HG02973 (cell line): ENCODE results near the gene ZNF211.

ENCODE experiments used
- ATAC-seq: cut with Tn5 transposase; IDR thresholded peaks from one replicate; pipeline ENCODE4 v1.9.1; 2021; ENCODE audit warnings: moderate library complexity; ENCODE audit not compliant: unreplicated experiment

The ZNF211 gene

DNA sequence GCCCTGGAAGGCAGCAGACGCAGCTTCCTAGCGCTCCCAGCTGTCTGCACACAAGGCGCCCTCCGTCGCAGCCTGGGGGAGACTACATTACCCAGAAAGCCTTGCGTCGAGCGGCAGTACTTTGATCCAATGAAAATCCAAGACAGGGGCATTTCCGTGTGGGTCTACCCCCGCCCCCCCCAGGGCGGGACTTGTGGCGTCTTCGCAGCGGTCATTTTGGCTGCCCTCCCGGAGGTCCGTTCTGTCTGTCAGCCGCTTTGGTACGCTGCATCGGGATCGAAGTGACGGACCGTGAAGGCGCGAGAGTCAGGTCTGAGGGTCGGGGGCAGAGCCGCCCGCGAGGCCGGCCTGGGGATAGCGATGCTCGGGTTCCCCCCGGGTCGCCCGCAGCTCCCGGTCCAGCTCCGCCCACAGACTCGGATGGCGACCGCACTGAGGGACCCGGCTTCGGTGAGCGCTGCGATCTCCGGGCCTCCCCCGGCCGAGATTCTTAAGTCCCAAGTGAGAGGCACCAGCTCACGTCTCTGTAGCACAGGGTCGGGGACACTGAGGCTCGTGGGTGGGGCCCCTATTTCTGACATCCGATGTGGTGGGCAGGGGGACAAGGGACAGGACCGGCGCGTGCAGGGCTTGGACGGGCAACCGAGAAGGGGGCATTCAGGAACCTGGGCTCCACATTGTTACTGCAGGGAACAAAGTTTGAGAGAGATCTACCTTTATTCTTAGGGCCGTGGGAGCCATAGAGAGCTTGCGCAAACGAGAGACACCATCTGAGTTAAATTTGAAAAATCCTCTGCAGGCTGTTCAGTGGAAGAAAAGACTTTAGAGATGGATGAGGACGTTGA lies at the start of gene ZNF211:
Gene ZNF211, plus strand, starts transcription at position 182 of the 845 bp plus-strand sequence. Its CDS starts 179 bp downstream, at position 361.
- ATAC-seq: peak; percentile 86

GRCh38 chr19:57583521-57584416 lies 49.2 kb upstream of the ZNF211 start, which contains the start of gene ZIK1:
TSS of gene ZIK1 (plus strand) at chr19:57584145. CDS start at chr19:57584357, 212 bp downstream.
- ATAC-seq: peak; percentile 81

- no peak for ATAC-seq
These were observed 45.4 kb upstream of the ZNF211 start for GRCh38 chr19:57587529-57587928.

DNA sequence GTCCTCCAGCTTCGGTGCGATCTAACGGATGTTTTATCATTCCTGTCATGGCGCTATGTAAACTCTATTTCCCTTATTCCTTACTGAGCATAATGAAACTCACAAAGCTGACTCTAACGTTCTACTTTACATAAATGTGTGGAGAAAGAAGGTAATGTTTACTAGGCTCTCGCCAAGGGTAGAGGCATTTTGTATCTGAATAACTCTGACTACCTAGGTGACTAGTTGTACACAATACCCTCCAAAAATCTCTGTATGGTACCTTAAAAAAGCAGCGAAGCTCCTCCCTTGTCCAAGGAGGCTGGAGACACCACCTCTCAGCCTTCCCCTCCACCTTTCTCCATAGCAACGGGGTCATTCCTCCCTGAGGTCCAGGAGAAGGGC lies 33.6 kb upstream of the ZNF211 start:
- ATAC-seq: no peak

GRCh38 chr19:57599761-57600383 lies 33.1 kb upstream of the ZNF211 start, which contains the start of gene ZNF530:
TSS of gene ZNF530 (plus strand) at chr19:57599885. CDS start at chr19:57604346, 4,461 bp downstream.
- peak; percentile 90 for ATAC-seq

GRCh38 chr19:57606931-57607330 lies 26.0 kb upstream of the ZNF211 start:
- no peak for ATAC-seq

DNA sequence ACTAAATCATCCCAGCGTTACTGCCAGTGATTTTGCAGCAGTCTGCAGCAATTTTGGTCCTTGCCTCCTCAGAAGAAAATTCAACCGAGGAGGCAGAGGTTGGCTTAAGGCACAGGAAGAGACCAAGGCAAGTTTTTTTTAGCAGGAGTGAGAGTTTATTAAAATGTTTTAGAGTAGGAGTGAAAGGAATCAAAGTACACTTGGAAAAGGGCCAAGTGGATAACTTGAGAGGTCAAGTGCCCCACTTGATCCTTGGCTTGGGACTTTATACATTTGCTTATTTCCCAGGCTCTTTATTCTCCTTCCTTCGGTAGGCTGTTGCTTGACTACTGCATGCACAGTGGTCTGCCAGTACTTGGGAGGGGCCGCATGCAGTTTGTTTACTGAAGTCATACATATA lies 21.9 kb upstream of the ZNF211 start:
- no peak for ATAC-seq

DNA sequence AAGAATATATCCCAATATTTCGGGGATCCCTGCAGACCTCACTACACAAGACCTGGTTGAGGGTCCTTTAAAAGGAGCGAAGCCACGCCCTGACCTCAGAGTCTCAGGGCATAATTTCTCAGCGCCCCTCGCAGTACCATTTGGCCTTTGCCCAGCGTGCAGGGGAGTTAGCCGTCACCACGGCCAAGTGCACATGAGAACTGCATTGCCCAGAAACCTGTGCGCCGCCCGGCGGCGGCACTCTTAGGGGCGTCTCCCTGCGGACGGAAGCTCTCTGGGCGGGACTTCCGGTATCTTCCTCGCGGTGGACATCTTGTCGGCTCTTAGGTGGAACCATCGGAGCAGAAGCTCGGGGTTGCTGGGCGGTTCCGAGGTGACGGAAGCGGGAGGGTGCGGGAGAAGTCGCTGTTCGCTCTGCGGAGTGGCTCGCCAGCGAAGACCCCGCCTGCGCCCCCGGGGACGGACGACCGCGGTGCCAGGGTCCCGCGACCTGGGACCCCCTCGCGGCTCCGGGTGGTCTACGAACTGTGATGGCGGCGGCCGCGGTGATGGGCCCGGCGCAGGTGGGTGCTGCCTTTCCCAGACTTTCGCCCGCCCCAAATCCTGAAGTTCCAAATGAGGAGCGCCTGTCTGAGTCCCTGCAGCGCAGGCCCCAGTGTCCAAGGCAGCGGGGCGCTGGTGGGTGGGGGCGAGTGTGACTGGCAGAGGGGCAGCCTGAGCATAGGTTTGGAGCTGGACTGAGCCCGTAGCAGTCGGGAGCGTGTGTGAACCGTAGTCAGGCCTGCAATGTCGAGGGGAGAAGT lies 18.8 kb upstream of the ZNF211 start, which contains the start of gene ZNF134:
Gene ZNF134, plus strand, starts transcription at position 302 of the 803 bp plus-strand sequence. CDS start 5,227 bp downstream, outside the sequence.
- ATAC-seq: peak; percentile 92

DNA sequence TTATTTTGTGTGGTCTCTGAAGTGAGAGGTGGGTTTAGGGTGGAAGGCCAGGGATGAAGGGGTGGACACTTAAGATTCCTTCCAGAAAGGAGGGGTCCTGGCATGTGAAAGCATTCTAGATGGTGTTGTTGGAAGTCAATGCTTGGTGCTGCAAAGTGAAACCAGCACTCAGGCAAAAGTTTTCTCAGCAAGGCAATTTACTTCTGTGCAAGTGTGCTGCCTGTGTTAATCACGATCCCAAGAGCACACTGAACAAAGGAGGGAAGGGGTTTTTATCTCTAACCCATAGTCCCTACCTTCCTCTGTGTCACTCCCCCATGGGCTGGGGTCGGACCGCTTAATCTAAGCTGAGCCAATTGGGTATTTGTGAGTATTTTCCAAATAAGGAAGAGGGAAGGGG lies 17.6 kb upstream of the ZNF211 start:
- no peak for ATAC-seq

GRCh38 chr19:57620673-57621348 lies 12.2 kb upstream of the ZNF211 start:
- no peak for ATAC-seq

GRCh38 chr19:57623091-57623490 lies 9.9 kb upstream of the ZNF211 start:
- no peak for ATAC-seq

DNA sequence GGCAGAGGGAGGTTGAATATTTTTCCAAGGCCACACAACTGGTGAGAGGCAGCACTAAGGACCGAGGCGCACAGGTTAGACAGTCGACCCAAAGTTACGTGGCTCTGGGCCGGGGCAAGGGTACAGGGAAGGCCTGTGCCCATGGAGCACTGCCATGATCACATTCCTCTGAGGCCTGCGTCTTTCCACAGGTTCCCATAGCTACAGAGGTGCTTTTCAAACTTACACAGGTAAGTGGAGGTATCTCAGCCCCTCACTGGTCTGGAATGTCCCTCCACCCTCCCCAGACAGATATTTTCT lies 814 bp downstream of the ZNF211 start:
- ATAC-seq: no peak

- no peak for ATAC-seq
These were observed 4.4 kb downstream of the ZNF211 start for GRCh38 chr19:57637379-57637778.

GRCh38 chr19:57641715-57642234 lies 8.8 kb downstream of the ZNF211 start:
- ATAC-seq: no peak

- ATAC-seq: no peak
These were observed 9.6 kb downstream of the ZNF211 start for GRCh38 chr19:57642396-57643046.

GRCh38 chr19:57643734-57644133 lies 10.8 kb downstream of the ZNF211 start:
- ATAC-seq: no peak

DNA sequence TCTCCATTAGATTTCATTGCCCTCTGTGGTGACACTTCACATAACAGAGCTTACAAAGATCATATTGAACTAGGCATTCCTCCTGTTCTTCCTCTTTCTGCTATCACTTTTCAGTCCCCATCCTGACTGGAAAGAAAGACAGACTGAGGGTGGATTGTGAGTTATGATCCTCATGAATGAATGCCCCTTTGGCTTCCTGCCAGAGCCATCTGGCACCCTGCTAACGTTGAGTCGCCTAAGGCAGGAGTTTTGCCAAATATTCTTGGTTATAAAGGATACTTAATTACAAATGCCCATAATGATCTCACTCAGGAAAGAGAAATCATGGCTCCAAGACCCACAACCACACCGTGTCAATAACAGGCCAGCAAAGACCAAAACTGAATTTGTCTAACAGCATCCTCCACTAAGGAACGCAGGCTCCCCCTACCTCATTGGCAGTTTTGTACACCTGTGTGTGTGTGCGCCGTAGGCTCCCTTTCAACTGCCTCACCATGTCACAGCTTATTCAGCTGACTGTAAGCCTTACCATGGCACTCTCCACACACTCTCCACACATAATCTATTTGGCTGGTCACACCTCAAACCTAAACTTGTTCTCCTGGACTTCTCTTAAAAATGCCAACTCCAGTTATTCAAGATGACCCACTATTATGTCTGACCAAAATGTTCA lies 15.5 kb downstream of the ZNF211 start:
- ATAC-seq: no peak

GRCh38 chr19:57651654-57651996 lies 18.7 kb downstream of the ZNF211 start:
- no peak for ATAC-seq

GRCh38 chr19:57653689-57654088 lies 20.7 kb downstream of the ZNF211 start:
- ATAC-seq: no peak
